ENCODE results near the gene WBP11.

The WBP11 gene

DNA sequence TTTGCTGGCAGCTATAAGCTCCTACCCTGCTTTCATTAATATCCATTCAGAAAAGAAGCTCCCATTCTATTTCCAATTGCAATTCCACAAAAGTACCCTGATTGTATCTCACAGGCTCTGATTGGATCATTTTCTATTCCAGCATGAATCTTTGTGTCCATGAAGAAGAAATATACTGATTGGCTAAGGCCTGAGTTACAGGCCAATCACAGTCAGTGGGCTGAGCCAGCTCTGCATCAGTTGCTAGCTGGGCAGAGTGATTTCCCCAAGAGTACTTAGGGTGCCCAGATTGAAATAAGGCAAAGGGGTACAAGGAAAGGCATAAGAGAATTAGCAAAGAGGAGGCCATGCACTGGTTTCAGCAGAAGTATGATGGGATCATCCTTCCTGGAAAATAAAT, 25.6 kb upstream of the WBP11 start:
- no peaks in the 10 kb centered on the region for H3K9me3 Mint-ChIP-seq
- TF ChIP-seq, protein P1, sequence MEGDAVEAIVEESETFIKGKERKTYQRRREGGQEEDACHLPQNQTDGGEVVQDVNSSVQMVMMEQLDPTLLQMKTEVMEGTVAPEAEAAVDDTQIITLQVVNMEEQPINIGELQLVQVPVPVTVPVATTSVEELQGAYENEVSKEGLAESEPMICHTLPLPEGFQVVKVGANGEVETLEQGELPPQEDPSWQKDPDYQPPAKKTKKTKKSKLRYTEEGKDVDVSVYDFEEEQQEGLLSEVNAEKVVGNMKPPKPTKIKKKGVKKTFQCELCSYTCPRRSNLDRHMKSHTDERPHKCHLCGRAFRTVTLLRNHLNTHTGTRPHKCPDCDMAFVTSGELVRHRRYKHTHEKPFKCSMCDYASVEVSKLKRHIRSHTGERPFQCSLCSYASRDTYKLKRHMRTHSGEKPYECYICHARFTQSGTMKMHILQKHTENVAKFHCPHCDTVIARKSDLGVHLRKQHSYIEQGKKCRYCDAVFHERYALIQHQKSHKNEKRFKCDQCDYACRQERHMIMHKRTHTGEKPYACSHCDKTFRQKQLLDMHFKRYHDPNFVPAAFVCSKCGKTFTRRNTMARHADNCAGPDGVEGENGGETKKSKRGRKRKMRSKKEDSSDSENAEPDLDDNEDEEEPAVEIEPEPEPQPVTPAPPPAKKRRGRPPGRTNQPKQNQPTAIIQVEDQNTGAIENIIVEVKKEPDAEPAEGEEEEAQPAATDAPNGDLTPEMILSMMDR (IDR thresholded peaks at IDR 0.05; ENCODE audit: unreplicated experiment in 3 of 3): no peak
- H3K36me3 Mint-ChIP-seq (ENCODE audit: low read depth): no peaks in the 10 kb centered on the region
- H3K4me1 Mint-ChIP-seq: peaks cover 7% of the 10 kb centered on the region
- no peak overlapping the region for H3K27ac Mint-ChIP-seq
- peaks cover 3% of the 10 kb centered on the region for H3K27me3 Mint-ChIP-seq (ENCODE audit: low read depth)
- no peak overlapping the region for H3K4me3 Mint-ChIP-seq

DNA sequence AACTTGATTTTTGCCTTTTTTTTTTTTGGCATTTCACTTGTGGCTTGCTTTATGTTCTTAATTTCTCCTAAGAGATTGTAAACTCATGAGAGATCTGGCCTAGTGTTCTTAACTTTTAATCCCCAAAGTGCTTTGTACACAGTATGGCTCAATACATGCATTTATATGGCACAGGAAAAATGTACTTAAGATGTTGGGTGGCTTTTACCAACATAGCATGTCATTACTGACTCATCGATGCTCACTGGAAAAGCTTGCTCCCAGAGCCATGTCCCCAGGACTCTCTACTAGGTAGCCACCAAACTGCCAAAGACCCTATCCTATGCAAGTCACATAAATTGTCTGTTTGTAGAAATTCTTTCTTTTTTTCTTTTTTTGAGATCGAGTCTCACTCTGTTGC, 23.8 kb upstream of the WBP11 start:
- no peaks in the 10 kb centered on the region for H3K9me3 Mint-ChIP-seq
- peak overlapping the region in 2 of 3 experiments; percentile 46 to 80 for H3K27ac Mint-ChIP-seq
- H3K4me1 Mint-ChIP-seq: peaks cover 7% of the 10 kb centered on the region
- H3K36me3 Mint-ChIP-seq (ENCODE audit: low read depth): no peaks in the 10 kb centered on the region
- H3K27me3 Mint-ChIP-seq (ENCODE audit: low read depth): peaks cover 3% of the 10 kb centered on the region
- TF ChIP-seq, protein P1 (IDR thresholded peaks at IDR 0.05; ENCODE audit: unreplicated experiment in 3 of 3): no peak
- no peak overlapping the region for H3K4me3 Mint-ChIP-seq

- Mint-ChIP-seq H3K36me3 (ENCODE audit: low read depth) (no peaks in the 10 kb centered on the region), H3K27ac (peak overlapping the region; percentile 18 to 80 (median 46)), H3K4me1 (peaks cover 7% of the 10 kb centered on the region), H3K27me3 (ENCODE audit: low read depth) (peaks cover 3% of the 10 kb centered on the region), H3K9me3 (no peaks in the 10 kb centered on the region), H3K4me3 (no peak overlapping the region)
- TF ChIP-seq, protein P1 (IDR thresholded peaks at IDR 0.05; ENCODE audit: unreplicated experiment in 3 of 3): no peak
Measured at GRCh38 chr12:14826491-14826890, 23.2 kb upstream of the WBP11 start.

DNA sequence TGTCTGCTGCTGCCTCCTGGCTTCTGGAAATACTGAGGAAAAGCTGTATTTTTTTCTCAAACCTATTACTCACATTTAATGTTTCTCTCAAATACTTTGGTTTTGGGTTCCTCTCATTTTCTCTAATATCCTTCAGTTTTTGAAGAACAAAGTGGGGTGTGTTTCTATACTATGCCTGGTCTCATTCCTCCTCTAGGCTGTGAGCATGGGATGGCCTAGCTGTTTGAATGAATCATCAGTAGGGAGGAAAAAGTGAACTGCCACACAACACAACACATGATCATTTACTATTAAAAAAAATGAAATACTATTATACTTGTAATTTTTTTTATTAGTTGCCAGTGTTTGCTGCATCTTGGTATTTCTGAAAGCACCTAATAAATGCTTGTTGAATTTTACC, 22.0 kb upstream of the WBP11 start:
- H3K27ac Mint-ChIP-seq: no peak overlapping the region
- peaks cover 3% of the 10 kb centered on the region for H3K27me3 Mint-ChIP-seq (ENCODE audit: low read depth)
- no peaks in the 10 kb centered on the region for H3K36me3 Mint-ChIP-seq (ENCODE audit: low read depth)
- TF ChIP-seq, protein P1 (IDR thresholded peaks at IDR 0.05; ENCODE audit: unreplicated experiment in 3 of 3): no peak
- peaks cover 7% of the 10 kb centered on the region for H3K4me1 Mint-ChIP-seq
- no peak overlapping the region for H3K4me3 Mint-ChIP-seq
- H3K9me3 Mint-ChIP-seq: no peaks in the 10 kb centered on the region

GRCh38 chr12:14824012-14824634, 20.8 kb upstream of the WBP11 start:
- TF ChIP-seq, protein P1 (IDR thresholded peaks at IDR 0.05; ENCODE audit: unreplicated experiment in 3 of 3): no peak
- H3K36me3 Mint-ChIP-seq (ENCODE audit: low read depth): no peaks in the 10 kb centered on the region
- no peak overlapping the region for H3K27ac Mint-ChIP-seq
- peaks cover 3% of the 10 kb centered on the region for H3K27me3 Mint-ChIP-seq (ENCODE audit: low read depth)
- no peak overlapping the region for H3K4me3 Mint-ChIP-seq
- H3K4me1 Mint-ChIP-seq: peaks cover 7% of the 10 kb centered on the region
- H3K9me3 Mint-ChIP-seq: no peaks in the 10 kb centered on the region

DNA sequence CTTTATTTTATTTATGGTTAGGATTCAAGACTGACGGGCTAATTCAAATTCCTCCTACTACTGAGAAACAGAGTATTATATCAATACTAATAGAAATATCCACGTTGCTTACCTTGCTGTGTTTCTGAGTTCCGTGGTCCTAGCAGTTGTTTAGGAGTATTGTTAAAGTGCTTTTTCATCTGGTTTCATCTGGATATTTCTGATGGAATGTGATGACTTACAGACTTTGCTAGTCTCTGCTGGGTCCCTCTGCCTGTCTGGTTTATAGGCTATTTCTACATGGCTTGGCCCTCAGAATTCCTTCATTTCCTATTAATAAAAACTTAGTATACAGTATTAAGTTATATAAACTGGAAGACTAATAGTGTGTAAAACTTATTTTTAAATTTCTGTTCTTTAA, 10.7 kb upstream of the WBP11 start, which contains the start of gene SMCO3:
Gene SMCO3 (minus strand): TSS at position 169 of the 400 bp plus-strand sequence. CDS start 7,502 bp downstream, outside the sequence.
- Mint-ChIP-seq H3K36me3 (ENCODE audit: low read depth) (no peaks in the 10 kb centered on the region), H3K4me1 (no peaks in the 10 kb centered on the region), H3K9me3 (no peaks in the 10 kb centered on the region), H3K27ac (peak within 1 kb of the TSS in 2 of 3 experiments; percentile 13 to 45), H3K4me3 (peak within 1 kb of the TSS; percentile 70 to 79 (median 78)), H3K27me3 (ENCODE audit: low read depth) (peaks cover 4% of the 10 kb centered on the region)
- TF ChIP-seq, protein P1 (IDR thresholded peaks at IDR 0.05; ENCODE audit: unreplicated experiment in 3 of 3): no peak
